GM18951 (cell line): ENCODE results near the gene TARS1.

ENCODE experiments used
- POLR2A ChIP-seq: IDR thresholded peaks from 4 replicates; pipeline ENCODE4 v1.6.1; 2011; ENCODE audit warnings: mild to moderate bottlenecking; ENCODE audit not compliant: insufficient read length, insufficient read depth; ENCODE audit errors: extremely low read depth
- in situ Hi-C: fragments of 300-500 bp; cut with MboI; formaldehyde crosslinking; loops from one replicate; pipeline ENCODE4 v1.12.0; 2022; ENCODE audit warnings: low sequenced_read_pairs, mixed read lengths, inconsistent platforms; ENCODE audit not compliant: unreplicated experiment

Gene TARS1

GRCh38 chr5:33516421-33516820 lies 75.7 kb downstream of the TARS1 start:
- in situ Hi-C loops: no loop called here
- TF ChIP-seq POLR2A: no peak
